Hepatocyte (in vitro differentiated cells): Measurements from ENCODE around the gene NIN. TPM values are rescaled to one million over a fixed set of nuclear protein-coding genes. Genes with fewer than 3 reads are reported as not detected.

Source experiments
- DNase-seq: peaks from one replicate; pipeline ENCODE4 v3.0.0-alpha.2; 2016; ENCODE audit warnings: low spot score
- H2AFZ ChIP-seq: fragments of 200-600 bp; sonication (generic); 2 replicates; pipeline ENCODE4 v1.6.0; 2016; ENCODE audit warnings: antibody characterized with exemption, mild to moderate bottlenecking
- H3K27ac ChIP-seq: fragments of 200-600 bp; sonication (generic); 2 replicates; pipeline ENCODE4 v1.5.1; 2016; ENCODE audit warnings: mild to moderate bottlenecking
- H3K27me3 ChIP-seq: fragments of 200-600 bp; sonication (generic); 2 replicates; pipeline ENCODE4 v1.6.1; 2016
- H3K36me3 ChIP-seq: fragments of 200-600 bp; sonication (generic); replicated peaks from 2 replicates; pipeline ENCODE4 v1.5.1; 2016; ENCODE audit warnings: low read depth; ENCODE audit not compliant: insufficient read depth
- H3K4me1 ChIP-seq: fragments of 200-600 bp; sonication (generic); 2 replicates; pipeline ENCODE4 v1.5.1; 2016; ENCODE audit warnings: mild to moderate bottlenecking, moderate library complexity; ENCODE audit not compliant: insufficient read depth
- H3K4me2 ChIP-seq: fragments of 200-600 bp; sonication (generic); 2 replicates; pipeline ENCODE4 v1.6.0; 2016
- H3K4me3 ChIP-seq: fragments of 200-600 bp; sonication (generic); 2 replicates; pipeline ENCODE4 v1.5.1; 2016; ENCODE audit warnings: mild to moderate bottlenecking
- H3K79me2 ChIP-seq: fragments of 200-600 bp; sonication (generic); 2 replicates; pipeline ENCODE4 v1.6.0; 2017; ENCODE audit warnings: mild to moderate bottlenecking
- H3K9me2 ChIP-seq: fragments of 200-600 bp; sonication (generic); replicated peaks from 2 replicates; pipeline ENCODE4 v1.6.0; 2017; ENCODE audit warnings: mild to moderate bottlenecking; ENCODE audit not compliant: insufficient read depth
- H3K9me3 ChIP-seq: fragments of 200-600 bp; sonication (generic); 2 replicates; pipeline ENCODE4 v1.5.1; 2016; ENCODE audit warnings: low read depth, mild to moderate bottlenecking
- H4K20me1 ChIP-seq: fragments of 200-600 bp; sonication (generic); 2 replicates; pipeline ENCODE4 v1.6.0; 2016; ENCODE audit warnings: mild to moderate bottlenecking; ENCODE audit not compliant: insufficient read depth, poor library complexity, severe bottlenecking
- EZH2 ChIP-seq: fragments of 200-600 bp; sonication (generic); IDR thresholded peaks from 2 replicates; pipeline ENCODE4 v1.6.1; 2016; ENCODE audit warnings: antibody characterized with exemption, mild to moderate bottlenecking, borderline replicate concordance
- EZH2phosphoT487 ChIP-seq: fragments of 200-600 bp; sonication (generic); IDR thresholded peaks from one replicate; pipeline ENCODE4 v1.6.1; 2018; ENCODE audit warnings: antibody characterized with exemption, mild to moderate bottlenecking, low read depth, moderate library complexity; ENCODE audit not compliant: unreplicated experiment, severe bottlenecking
- WGBS: methylation state at CpG from one replicate; pipeline ENCODE4 v1.1.6; 2016; ENCODE audit warnings: low lambda C conversion rate; ENCODE audit errors: missing lambda C conversion rate; 5-methylcytosine and 5-hydroxymethylcytosine counted together
- polyA plus RNA-seq: library from polyadenylated mRNA; unstranded; fragments of >200 nt; fragmentation: Nextera tagmentation; extraction: Ambion mirVana; gene quantifications from 2 replicates; pipeline ENCODE4 v1.2.1, GENCODE V29; 2016
- total RNA-seq: library from RNA; depleted of rRNA; stranded (reverse); fragments of >200 nt; gene quantifications from 2 replicates; pipeline ENCODE4 v1.2.3, GENCODE V29; 2014
- TF ChIP-seq, protein P1 (sequence below): fragments of 200-600 bp; sonication (generic); IDR thresholded peaks from 2 replicates; pipeline ENCODE4 v1.5.1; 2016; ENCODE audit warnings: antibody characterized with exemption, mild to moderate bottlenecking; ENCODE audit not compliant: poor library complexity

Gene NIN
- total and polyA plus RNA-seq, 2 experiments from 2014 or later = 4.2 to 11.6 TPM

GRCh38 chr14:50678163-50678562, 152.8 kb downstream of the NIN start:
- Histone ChIP-seq H3K4me2 (no peak overlapping the region), H3K9me3 (no peaks in the 10 kb centered on the region), H3K79me2 (no peaks in the 10 kb centered on the region), H3K27me3 (no peaks in the 10 kb centered on the region), H3K27ac (no peak overlapping the region), H3K4me1 (no peaks in the 10 kb centered on the region), H3K9me2 (no peaks in the 10 kb centered on the region), H4K20me1 (no peaks in the 10 kb centered on the region), H2AFZ (no peak overlapping the region), H3K36me3 (no peaks in the 10 kb centered on the region), H3K4me3 (no peak overlapping the region)
- TF ChIP-seq EZH2 = no peak
- TF ChIP-seq, protein P1, sequence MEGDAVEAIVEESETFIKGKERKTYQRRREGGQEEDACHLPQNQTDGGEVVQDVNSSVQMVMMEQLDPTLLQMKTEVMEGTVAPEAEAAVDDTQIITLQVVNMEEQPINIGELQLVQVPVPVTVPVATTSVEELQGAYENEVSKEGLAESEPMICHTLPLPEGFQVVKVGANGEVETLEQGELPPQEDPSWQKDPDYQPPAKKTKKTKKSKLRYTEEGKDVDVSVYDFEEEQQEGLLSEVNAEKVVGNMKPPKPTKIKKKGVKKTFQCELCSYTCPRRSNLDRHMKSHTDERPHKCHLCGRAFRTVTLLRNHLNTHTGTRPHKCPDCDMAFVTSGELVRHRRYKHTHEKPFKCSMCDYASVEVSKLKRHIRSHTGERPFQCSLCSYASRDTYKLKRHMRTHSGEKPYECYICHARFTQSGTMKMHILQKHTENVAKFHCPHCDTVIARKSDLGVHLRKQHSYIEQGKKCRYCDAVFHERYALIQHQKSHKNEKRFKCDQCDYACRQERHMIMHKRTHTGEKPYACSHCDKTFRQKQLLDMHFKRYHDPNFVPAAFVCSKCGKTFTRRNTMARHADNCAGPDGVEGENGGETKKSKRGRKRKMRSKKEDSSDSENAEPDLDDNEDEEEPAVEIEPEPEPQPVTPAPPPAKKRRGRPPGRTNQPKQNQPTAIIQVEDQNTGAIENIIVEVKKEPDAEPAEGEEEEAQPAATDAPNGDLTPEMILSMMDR = no peak
- no peak for TF ChIP-seq EZH2phosphoT487
- WGBS = 80% methylated on average over 5 of the region's 5 CpGs
- no peak for DNase-seq

GRCh38 chr14:50677527-50678063, 153.4 kb downstream of the NIN start:
- Histone ChIP-seq H2AFZ (no peak overlapping the region), H3K4me1 (no peaks in the 10 kb centered on the region), H3K27ac (no peak overlapping the region), H3K4me2 (no peak overlapping the region), H3K27me3 (no peaks in the 10 kb centered on the region), H3K79me2 (no peaks in the 10 kb centered on the region), H3K36me3 (no peaks in the 10 kb centered on the region), H3K4me3 (no peak overlapping the region), H4K20me1 (no peaks in the 10 kb centered on the region), H3K9me2 (no peaks in the 10 kb centered on the region), H3K9me3 (no peaks in the 10 kb centered on the region)
- DNase-seq = no peak
- no peak for TF ChIP-seq EZH2phosphoT487
- TF ChIP-seq EZH2 = no peak
- TF ChIP-seq, protein P1 = no peak
- 66% methylated on average over 5 of the region's 5 CpGs for WGBS

GRCh38 chr14:50676814-50677516, 154.0 kb downstream of the NIN start:
- H3K27ac ChIP-seq = no peak overlapping the region
- no peaks in the 10 kb centered on the region for H3K4me1 ChIP-seq
- no peaks in the 10 kb centered on the region for H3K9me3 ChIP-seq
- no peaks in the 10 kb centered on the region for H4K20me1 ChIP-seq
- no peaks in the 10 kb centered on the region for H3K9me2 ChIP-seq
- TF ChIP-seq EZH2phosphoT487 (no peak), EZH2 (no peak)
- TF ChIP-seq, protein P1 = no peak
- no peaks in the 10 kb centered on the region for H3K27me3 ChIP-seq
- DNase-seq = no peak
- H3K4me3 ChIP-seq = no peak overlapping the region
- no peaks in the 10 kb centered on the region for H3K36me3 ChIP-seq
- H3K4me2 ChIP-seq = no peak overlapping the region
- H2AFZ ChIP-seq = no peak overlapping the region
- 95% methylated on average over 7 of the region's 7 CpGs for WGBS
- no peaks in the 10 kb centered on the region for H3K79me2 ChIP-seq
